ENCODE measurements around the gene CERKL.

GRCh38 chr2:181656450-181657291 is at the start of gene CERKL:
- TF ChIP-seq POLR2A (IDR thresholded peaks at IDR 0.05) (no peak), CTCF (IDR thresholded peaks at IDR 0.05) (no peak), POLR2AphosphoS5 (IDR thresholded peaks at IDR 0.05) (no peak), EP300 (IDR thresholded peaks at IDR 0.05) (no peak)
